CD14-positive monocyte (primary cell): ENCODE data around the gene RPL10. TPM values are rescaled to one million over a fixed set of nuclear protein-coding genes. Genes with fewer than 3 reads are reported as not detected.

ENCODE experiments used
- DNase-seq, 3 donors: peaks; one replicate each; pipeline ENCODE4 v3.0.0-alpha.2; 2011 to 2022
- H2AFZ ChIP-seq: 2 replicates; pipeline ENCODE4 v1.6.0; 2012; ENCODE audit warnings: mild to moderate bottlenecking, low read depth, low read length, inconsistent platforms; ENCODE audit not compliant: insufficient read depth, poor library complexity, severe bottlenecking
- H3K27ac ChIP-seq, 2 donors: 1 replicate in 1 of 2; 2 replicates in 1 of 2; pipeline ENCODE4 v1.5.1; 2012 to 2013; ENCODE audit warnings: low read length in 2 of 2, control low read depth in 1 of 2, inconsistent platforms in 1 of 2, low read depth in 1 of 2, mild to moderate bottlenecking in 1 of 2
- H3K27me3 ChIP-seq, 2 donors: one replicate each; pipeline versions ENCODE4 v1.6.0 to v1.6.1; 2011 to 2013; ENCODE audit warnings: low read length in 2 of 2; ENCODE audit not compliant: control insufficient read depth in 2 of 2, insufficient read depth in 2 of 2
- H3K36me3 ChIP-seq, 2 donors: replicated peaks in 1 of 2; 1 replicate in 1 of 2; 2 replicates in 1 of 2; pipeline versions ENCODE4 v1.5.1 to v1.6.1; 2012 to 2013; ENCODE audit warnings: low read length in 2 of 2, control low read depth in 1 of 2, inconsistent platforms in 1 of 2, mild to moderate bottlenecking in 1 of 2; ENCODE audit not compliant: insufficient read depth in 2 of 2, control insufficient read depth in 1 of 2
- H3K4me1 ChIP-seq, 2 donors: 1 replicate in 1 of 2; 2 replicates in 1 of 2; pipeline versions ENCODE4 v1.5.1 to v1.6.1; 2012 to 2013; ENCODE audit warnings: low read length in 2 of 2, control low read depth in 1 of 2, inconsistent platforms in 1 of 2, mild to moderate bottlenecking in 1 of 2, moderate library complexity in 1 of 2; ENCODE audit not compliant: insufficient read depth in 2 of 2, control insufficient read depth in 1 of 2
- H3K4me2 ChIP-seq: replicated peaks from 2 replicates; pipeline ENCODE3; 2012; ENCODE audit warnings: low read length, moderate library complexity, mild to moderate bottlenecking; ENCODE audit not compliant: poor library complexity, severe bottlenecking; ENCODE audit errors: extremely low read depth
- H3K4me3 ChIP-seq, 3 experiments: fragments of 200-600 bp in 1 of 3; sonication (generic) in 1 of 3; replicated peaks in 1 of 3; 1 replicate in 2 of 3; 2 replicates in 1 of 3; pipeline ENCODE4 v1.5.1; 2011 to 2013; ENCODE audit warnings: low read length in 3 of 3, mild to moderate bottlenecking in 3 of 3, control low read depth in 2 of 3, low read depth in 2 of 3, inconsistent platforms in 1 of 3, moderate library complexity in 1 of 3
- H3K79me2 ChIP-seq: 2 replicates; pipeline ENCODE4 v1.6.0; 2012; ENCODE audit warnings: mild to moderate bottlenecking, control low read depth, inconsistent platforms, low read length, moderate library complexity; ENCODE audit not compliant: insufficient read depth
- H3K9ac ChIP-seq: 2 replicates; pipeline ENCODE4 v1.6.0; 2017; ENCODE audit warnings: low read length, mild to moderate bottlenecking; ENCODE audit not compliant: insufficient read depth, poor library complexity, severe bottlenecking
- H3K9me3 ChIP-seq, 2 donors: replicated peaks in 1 of 2; 1 replicate in 1 of 2; 2 replicates in 1 of 2; pipeline versions ENCODE4 v1.5.1 to v1.6.1; 2012 to 2013; ENCODE audit warnings: low read length in 2 of 2, control low read depth in 1 of 2; ENCODE audit not compliant: control insufficient read depth in 1 of 2, insufficient read depth in 1 of 2
- H4K20me1 ChIP-seq: 2 replicates; pipeline ENCODE4 v1.6.0; 2012; ENCODE audit warnings: mild to moderate bottlenecking, low read length, control low read depth, moderate library complexity; ENCODE audit not compliant: insufficient read depth
- H3K27ac Mint-ChIP-seq, 7 donors: one replicate each; pipeline ENCODE4 v1.8.0; 2020; ENCODE audit warnings: mild to moderate bottlenecking in 7 of 7, mixed read lengths in 7 of 7, moderate library complexity in 6 of 7, inconsistent platforms in 2 of 7
- H3K27me3 Mint-ChIP-seq, 3 donors: one replicate each; pipeline ENCODE4 v1.8.0; 2021 to 2022; ENCODE audit warnings: low read depth in 3 of 3, mild to moderate bottlenecking in 3 of 3, mixed read lengths in 3 of 3, moderate library complexity in 3 of 3, inconsistent platforms in 1 of 3
- H3K36me3 Mint-ChIP-seq, 2 donors: one replicate each; pipeline ENCODE4 v1.8.0; 2020; ENCODE audit warnings: mixed read lengths in 2 of 2, inconsistent platforms in 1 of 2, mild to moderate bottlenecking in 1 of 2
- H3K4me1 Mint-ChIP-seq: one replicate; pipeline ENCODE4 v1.8.0; 2020; ENCODE audit warnings: mild to moderate bottlenecking, mixed read lengths
- H3K4me3 Mint-ChIP-seq, 2 donors: one replicate each; pipeline ENCODE4 v1.8.0; 2020; ENCODE audit warnings: mild to moderate bottlenecking in 2 of 2, mixed read lengths in 2 of 2, moderate library complexity in 1 of 2
- H3K9me3 Mint-ChIP-seq, 7 donors: one replicate each; pipeline ENCODE4 v1.8.0; 2020 to 2022; ENCODE audit warnings: mixed read lengths in 7 of 7, mild to moderate bottlenecking in 6 of 7, moderate library complexity in 6 of 7, inconsistent platforms in 2 of 7
- WGBS: methylation state at CpG from one replicate; pipeline ENCODE4 v1.1.5; 2013; ENCODE audit warnings: missing lambda C conversion rate; ENCODE audit not compliant: insufficient coverage; 5-methylcytosine and 5-hydroxymethylcytosine counted together
- intact Hi-C, 2 donors: fragments of 100-400 bp; cut with micrococcal nuclease; formaldehyde crosslinking; loops; one replicate each; pipeline versions ENCODE4 v1.15.0 to v1.15.1; 2023
- polyA plus RNA-seq, 3 donors: library from polyadenylated mRNA; depleted of rRNA in 1 of 3; unstranded in 2 of 3; stranded (reverse) in 1 of 3; fragments of 300-500 nt in 2 of 3; fragments of >200 nt in 1 of 3; fragmentation: Illumina TruSeq in 2 of 3; gene quantifications; 1 replicate in 2 of 3; 2 replicates in 1 of 3; pipeline ENCODE4 v1.2.3, GENCODE V29; 2012 to 2021
- TF ChIP-seq, protein P1 (sequence below): fragments of 200-600 bp; IDR thresholded peaks from one replicate; pipeline ENCODE4 v1.8.0; 2022; ENCODE audit warnings: antibody characterized with exemption, mild to moderate bottlenecking

The RPL10 gene
- polyA plus RNA-seq, 3 donors, result 1,536 to 5,639 (median 1,724) TPM

DNA sequence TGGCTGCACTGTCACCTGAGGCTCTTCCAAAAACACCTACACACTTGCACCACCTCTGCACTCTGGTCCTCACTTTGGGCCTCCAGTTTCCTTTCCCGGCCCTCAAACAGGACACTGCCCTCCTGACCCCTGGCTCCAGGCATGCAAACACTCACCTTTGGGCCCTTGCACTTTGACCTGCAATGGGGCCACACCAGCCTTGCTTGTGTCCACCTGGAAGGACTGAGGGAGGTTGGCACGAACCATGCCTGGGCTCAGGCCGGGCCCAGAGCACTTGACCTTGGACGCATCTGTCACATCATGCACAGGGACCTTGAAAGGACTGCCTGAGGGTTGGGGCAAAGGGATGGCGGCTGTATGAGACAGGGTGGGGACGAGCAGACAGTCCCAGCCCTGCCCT is 39.3 kb upstream of the RPL10 start:
- Mint-ChIP-seq H3K4me1 (peaks cover 3% of the 10 kb centered on the region), H3K27me3 (peaks cover 0 to 2% (median 0%) of the 10 kb centered on the region in 3 donors), H3K4me3 (no peak overlapping the region), H3K36me3 (peaks cover 52 to 91% of the 10 kb centered on the region in 2 donors), H3K27ac (peak overlapping the region in 5 of 7 donors; percentile 21 to 75 (median 69)), H3K9me3 (no peaks in the 10 kb centered on the region)
- Histone ChIP-seq H3K9me3 (no peaks in the 10 kb centered on the region), H3K9ac (no peak overlapping the region), H3K4me3 (no peak overlapping the region), H3K27me3 (no peaks in the 10 kb centered on the region), H4K20me1 (peaks cover 99% of the 10 kb centered on the region), H3K79me2 (peaks cover 84% of the 10 kb centered on the region), H3K27ac (peak overlapping the region in 1 of 2 donors; percentile 1), H2AFZ (no peak overlapping the region), H3K4me2 (no peak overlapping the region), H3K36me3 (peaks cover 94 to 96% of the 10 kb centered on the region in 2 donors), H3K4me1 (no peaks in the 10 kb centered on the region)
- intact Hi-C loops, result no loop called here
- 100% methylated on average over 2 of the region's 6 CpGs for WGBS
- no peak for DNase-seq
- TF ChIP-seq, protein P1, sequence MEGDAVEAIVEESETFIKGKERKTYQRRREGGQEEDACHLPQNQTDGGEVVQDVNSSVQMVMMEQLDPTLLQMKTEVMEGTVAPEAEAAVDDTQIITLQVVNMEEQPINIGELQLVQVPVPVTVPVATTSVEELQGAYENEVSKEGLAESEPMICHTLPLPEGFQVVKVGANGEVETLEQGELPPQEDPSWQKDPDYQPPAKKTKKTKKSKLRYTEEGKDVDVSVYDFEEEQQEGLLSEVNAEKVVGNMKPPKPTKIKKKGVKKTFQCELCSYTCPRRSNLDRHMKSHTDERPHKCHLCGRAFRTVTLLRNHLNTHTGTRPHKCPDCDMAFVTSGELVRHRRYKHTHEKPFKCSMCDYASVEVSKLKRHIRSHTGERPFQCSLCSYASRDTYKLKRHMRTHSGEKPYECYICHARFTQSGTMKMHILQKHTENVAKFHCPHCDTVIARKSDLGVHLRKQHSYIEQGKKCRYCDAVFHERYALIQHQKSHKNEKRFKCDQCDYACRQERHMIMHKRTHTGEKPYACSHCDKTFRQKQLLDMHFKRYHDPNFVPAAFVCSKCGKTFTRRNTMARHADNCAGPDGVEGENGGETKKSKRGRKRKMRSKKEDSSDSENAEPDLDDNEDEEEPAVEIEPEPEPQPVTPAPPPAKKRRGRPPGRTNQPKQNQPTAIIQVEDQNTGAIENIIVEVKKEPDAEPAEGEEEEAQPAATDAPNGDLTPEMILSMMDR, result no peak

DNA sequence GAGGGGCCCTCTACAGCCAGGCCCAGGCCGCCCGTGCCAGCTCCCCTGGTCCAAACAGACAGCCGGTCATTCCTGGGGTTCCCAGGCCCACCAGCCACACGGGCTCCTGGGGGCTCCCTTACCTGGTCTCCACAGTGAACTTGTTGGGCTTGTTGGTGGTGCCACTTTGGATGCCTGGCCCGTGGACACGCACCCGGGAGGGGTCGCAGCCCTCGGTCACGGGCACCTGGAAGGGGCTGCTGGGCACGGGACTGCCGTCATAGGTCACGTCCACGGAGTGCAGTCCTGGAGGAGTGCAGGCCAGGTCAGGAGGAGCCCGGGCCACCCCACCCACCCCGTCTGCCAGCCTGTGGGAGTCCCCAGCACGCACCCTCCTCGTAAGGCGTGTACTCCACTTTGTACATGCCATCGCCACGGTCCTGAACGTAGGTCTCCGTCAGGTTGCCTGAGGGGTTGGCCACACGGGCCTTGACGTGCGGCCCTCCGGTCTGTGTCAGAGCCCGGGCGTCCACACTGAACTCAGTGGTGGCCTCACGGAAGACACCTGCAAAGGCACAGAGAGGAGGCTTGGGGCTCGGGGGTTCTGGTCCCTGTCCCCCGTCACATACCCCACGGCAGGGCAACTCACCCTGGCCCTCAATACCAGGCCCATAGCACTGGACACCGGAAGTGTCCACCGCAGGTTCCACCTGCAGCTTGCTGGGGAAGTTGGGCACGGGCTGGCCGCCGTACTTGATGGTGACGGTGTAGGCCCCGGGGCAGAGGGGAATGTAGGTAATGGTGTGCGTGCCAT is 38.6 kb upstream of the RPL10 start:
- peaks cover 99% of the 10 kb centered on the region for H4K20me1 ChIP-seq
- Mint-ChIP-seq H3K36me3 (peaks cover 49 to 91% of the 10 kb centered on the region in 2 donors), H3K27me3 (peaks cover 0 to 3% (median 0%) of the 10 kb centered on the region in 3 donors), H3K9me3 (peaks cover 0 to under 1% (median 0%) of the 10 kb centered on the region in 7 donors), H3K4me3 (no peak overlapping the region), H3K4me1 (peaks cover 3% of the 10 kb centered on the region), H3K27ac (peak overlapping the region in 1 of 7 donors; percentile 38)
- H3K4me1 ChIP-seq, result no peaks in the 10 kb centered on the region
- H3K9ac ChIP-seq, result no peak overlapping the region
- no peak for DNase-seq
- H3K79me2 ChIP-seq, result peaks cover 91% of the 10 kb centered on the region
- H3K36me3 ChIP-seq, result peaks cover 94 to 96% of the 10 kb centered on the region in 2 donors
- no peaks in the 10 kb centered on the region for H3K27me3 ChIP-seq
- no peaks in the 10 kb centered on the region for H3K9me3 ChIP-seq
- H3K4me3 ChIP-seq, result no peak overlapping the region
- H3K4me2 ChIP-seq, result no peak overlapping the region
- intact Hi-C loops, result no loop called here
- 98% methylated on average over 11 of the region's 41 CpGs for WGBS
- H3K27ac ChIP-seq, result no peak overlapping the region
- H2AFZ ChIP-seq, result no peak overlapping the region
- TF ChIP-seq, protein P1, result no peak
